Choroid plexus epithelial cell (primary cell): ENCODE data around the gene TRMT1.

Source experiments
- DNase-seq: peaks from one replicate; pipeline ENCODE4 v3.0.0-alpha.2; 2010; ENCODE audit warnings: low read depth
- H3K4me3 ChIP-seq: 2 replicates; pipeline ENCODE4 v1.5.1; 2011; ENCODE audit warnings: low read depth, mild to moderate bottlenecking, control low read depth, low read length, moderate library complexity
- CTCF ChIP-seq: conservative IDR thresholded peaks from 2 replicates; pipeline ENCODE4 v1.5.1; 2011; ENCODE audit warnings: low read depth, mild to moderate bottlenecking, control low read depth, inconsistent platforms, low read length, moderate library complexity

TRMT1 gene

DNA sequence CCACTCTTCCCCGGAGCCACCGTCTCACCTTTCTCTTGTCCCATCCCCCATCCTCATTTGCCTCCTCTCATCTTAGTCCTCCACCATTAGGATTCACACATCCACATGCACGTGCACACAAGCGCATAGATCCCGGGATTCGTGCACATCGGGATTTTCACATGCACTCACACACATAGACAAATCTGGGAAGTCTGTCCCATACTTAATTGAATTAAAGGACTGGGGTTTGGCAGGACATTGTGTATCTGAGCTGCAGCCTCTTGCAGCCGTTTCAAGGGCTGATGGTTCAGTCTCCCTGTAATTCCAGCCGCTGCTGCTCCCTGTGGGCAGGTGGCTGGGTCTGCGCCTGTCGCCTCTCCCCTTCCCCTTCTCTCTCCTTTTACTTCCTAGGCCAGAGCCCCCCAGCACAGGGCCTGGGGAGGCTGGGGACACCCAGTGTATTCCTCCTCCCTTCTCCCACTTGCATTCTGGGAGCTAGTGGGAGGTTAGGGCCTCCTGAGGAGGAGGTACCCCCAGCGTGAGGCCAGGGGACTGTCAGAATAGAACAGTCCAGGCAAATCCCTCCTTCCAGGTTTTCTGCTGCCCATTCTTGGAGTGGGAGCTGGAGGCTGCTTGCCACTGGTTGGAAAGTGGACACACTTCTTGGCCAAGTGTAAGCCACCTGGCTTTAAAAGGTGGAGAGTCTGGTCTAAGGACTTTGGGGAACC lies 57.4 kb downstream of the TRMT1 start:
- no peak for DNase-seq
- peak; percentile 14 for TF ChIP-seq CTCF
- no peak overlapping the region for H3K4me3 ChIP-seq

DNA sequence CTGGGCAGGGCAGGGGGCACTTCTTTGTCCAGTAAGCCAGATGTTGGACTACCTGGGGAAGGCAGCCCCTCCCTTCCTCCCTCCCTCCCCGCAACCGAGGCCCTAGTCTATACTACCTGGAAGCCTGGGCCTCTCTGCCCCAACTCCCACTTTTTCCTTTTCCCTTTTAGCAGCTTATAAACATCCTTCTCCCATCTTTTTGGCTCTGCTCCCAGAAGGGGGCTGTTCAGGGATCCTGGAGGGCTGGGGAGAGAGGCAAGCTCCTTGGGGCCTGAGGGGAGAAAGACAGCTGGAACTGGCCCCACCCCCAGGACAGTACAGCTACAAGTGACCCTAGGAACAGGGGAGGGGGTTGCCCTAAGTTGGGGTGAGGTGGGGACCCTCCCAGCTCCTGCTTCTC lies 58.8 kb downstream of the TRMT1 start:
- H3K4me3 ChIP-seq: no peak overlapping the region
- DNase-seq: no peak
- no peak for TF ChIP-seq CTCF

DNA sequence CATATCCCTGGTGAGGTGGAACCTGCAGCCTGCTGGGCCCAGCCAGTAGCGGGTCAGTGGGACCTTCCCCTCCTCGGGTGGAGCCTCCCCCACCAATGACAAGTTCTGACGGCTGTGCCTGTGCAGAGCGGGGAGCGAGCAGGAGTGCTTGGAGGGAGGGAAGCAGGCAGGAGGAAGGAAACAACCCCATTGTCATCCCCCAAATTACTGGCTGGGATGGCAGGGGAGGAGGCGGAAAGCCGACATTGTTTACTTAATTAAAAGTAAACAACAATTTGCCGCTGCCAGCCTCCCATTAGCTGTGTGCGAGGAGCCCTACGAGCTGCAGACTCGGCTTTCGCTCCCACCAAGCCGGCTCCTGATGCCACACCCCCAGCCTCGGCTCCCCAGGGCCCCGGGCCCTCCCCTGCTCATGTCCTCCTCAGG lies 59.4 kb downstream of the TRMT1 start:
- TF ChIP-seq CTCF: no peak
- H3K4me3 ChIP-seq: no peak overlapping the region
- DNase-seq: no peak

DNA sequence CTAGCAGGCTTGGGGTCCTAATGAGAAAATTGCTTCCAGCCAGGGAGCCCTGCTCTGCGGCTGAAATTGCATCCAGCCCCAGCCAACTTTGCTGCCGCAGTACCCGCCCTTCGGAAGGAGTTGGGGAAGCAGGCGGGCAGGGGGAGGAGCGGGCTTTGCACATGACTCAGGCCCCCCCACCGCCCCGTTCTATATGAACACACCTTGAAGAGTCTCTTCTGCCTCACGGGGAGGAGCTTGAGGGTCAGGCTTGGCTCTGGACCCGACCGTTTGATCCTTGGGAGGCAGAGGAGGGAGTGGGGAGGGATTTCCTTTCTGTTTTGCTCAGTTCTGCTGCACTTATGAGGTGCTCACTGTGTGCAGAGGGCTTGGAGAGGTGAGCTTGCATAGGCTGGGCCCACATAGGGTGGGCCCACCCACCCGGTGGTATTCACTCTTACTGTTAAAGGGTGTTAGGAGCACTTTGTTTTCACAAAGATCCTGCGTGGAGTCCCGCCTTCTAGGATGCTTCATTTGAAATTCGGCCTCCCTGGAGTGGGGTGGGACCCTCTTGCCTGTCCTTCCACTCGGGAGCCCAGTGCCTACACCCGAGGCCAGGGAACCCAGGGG lies 60.4 kb downstream of the TRMT1 start:
- TF ChIP-seq CTCF: no peak
- no peak overlapping the region for H3K4me3 ChIP-seq
- peak; percentile 66 for DNase-seq

DNA sequence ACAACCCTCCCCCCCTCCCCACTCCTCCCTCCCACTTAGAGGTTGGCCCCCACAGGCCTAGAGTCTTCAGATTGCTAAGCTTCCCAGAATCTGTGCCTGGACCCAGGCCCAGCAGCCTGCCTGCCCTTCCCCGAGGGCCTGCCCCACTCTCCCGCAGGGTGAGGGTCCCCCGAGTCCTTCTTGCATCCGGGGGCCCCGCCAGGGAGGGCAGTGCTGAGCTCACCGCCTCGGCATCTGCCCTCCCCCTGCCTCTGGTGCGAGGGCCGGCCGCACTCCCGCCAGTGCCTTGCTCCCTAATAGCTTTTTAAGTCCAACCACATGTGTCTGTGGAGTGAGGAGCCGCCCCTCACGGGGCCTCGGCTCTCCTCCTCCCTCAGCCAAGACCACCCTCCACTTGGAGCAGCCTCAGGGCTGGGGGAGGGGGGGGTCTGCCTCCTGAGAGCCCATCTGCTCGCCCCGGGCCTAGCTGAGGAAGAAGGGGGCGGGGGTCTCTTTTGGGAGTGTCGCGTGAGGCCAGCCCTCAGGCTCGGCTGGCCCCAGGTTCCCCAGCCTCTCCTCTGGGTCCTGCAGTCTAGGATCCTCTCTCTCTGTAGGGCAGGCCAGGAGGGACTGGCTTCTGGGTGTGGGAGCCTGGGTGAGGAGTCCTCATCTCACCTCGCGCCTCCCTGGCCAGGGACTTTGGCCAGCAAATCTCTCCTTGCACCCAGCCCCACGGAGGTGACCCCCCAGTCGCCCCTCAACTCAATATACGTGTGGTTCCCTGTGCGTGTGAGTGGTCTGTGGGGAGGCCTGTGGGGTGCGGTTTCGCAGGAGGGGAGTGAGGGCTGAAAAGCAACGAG lies 61.1 kb downstream of the TRMT1 start:
- H3K4me3 ChIP-seq: no peak overlapping the region
- TF ChIP-seq CTCF: no peak
- DNase-seq: peak; percentile 89
